Spleen (tissue), 7 donors: Measurements from ENCODE around the gene RARG.

ENCODE experiments used
- CTCF ChIP-seq, 11 experiments: fragments of 200-600 bp in 7 of 11; fragments of 450-650 bp in 4 of 11; sonication (generic) in 4 of 11; IDR thresholded peaks in 8 of 11; conservative IDR thresholded peaks in 3 of 11; 1 replicate in 7 of 11; 2 replicates in 4 of 11; pipeline versions ENCODE4 v1.4.0 to v1.8.0; 2016 to 2021; ENCODE audit warnings: antibody characterized with exemption in 11 of 11, inconsistent platforms in 4 of 11, mild to moderate bottlenecking in 1 of 11
- POLR2A ChIP-seq, 3 donors: fragments of 450-650 bp; IDR thresholded peaks; one replicate each; pipeline ENCODE4 v1.5.1; 2017; ENCODE audit warnings: antibody characterized with exemption in 3 of 3, mild to moderate bottlenecking in 1 of 3
- POLR2AphosphoS5 ChIP-seq, 3 donors: sonication (generic); formaldehyde crosslinking; IDR thresholded peaks; one replicate each; pipeline ENCODE4 v1.5.1; 2017; ENCODE audit warnings: antibody characterized with exemption in 3 of 3
- donor health status: DM: no; HTN: no; CAD: no; lungs with moderate emphysema.
- donor health status: DM: no; HTN: no; CAD: no.
- donor health status: DM: no; HTN: no; CAD: no.

GRCh38 chr12:53191096-53191884 is 40.7 kb downstream of the RARG start:
- TF ChIP-seq POLR2A (IDR thresholded peaks at IDR 0.05) (no peak), CTCF (IDR thresholded peaks at IDR 0.05 in 8 of 11, conservative IDR thresholded peaks at IDR 0.05 in 3 of 11) (no peak), POLR2AphosphoS5 (IDR thresholded peaks at IDR 0.05) (peak; percentile 28 to 39 (median 38))
